GM12873 (cell line): ENCODE data around the gene PHF24.

ENCODE experiments used
- CTCF ChIP-seq: IDR thresholded peaks from 2 replicates; pipeline ENCODE4 v1.5.1; 2012; ENCODE audit warnings: low read depth, mild to moderate bottlenecking, moderate library complexity, low read length, control low read depth; ENCODE audit not compliant: insufficient read depth; ENCODE audit errors: missing control alignments

The PHF24 gene

GRCh38 chr9:34957492-34958410, at the start of gene PHF24:
PHF24 (plus strand) TSS chr9:34958285; CDS start chr9:34971299, 13,014 bp downstream.
- TF ChIP-seq CTCF, result no peak

- no peak for TF ChIP-seq CTCF
These were observed 31.0 kb upstream of the PHF24 start for GRCh38 chr9:34927061-34927460.

GRCh38 chr9:34928921-34929320, 29.2 kb upstream of the PHF24 start:
- TF ChIP-seq CTCF, result no peak

DNA sequence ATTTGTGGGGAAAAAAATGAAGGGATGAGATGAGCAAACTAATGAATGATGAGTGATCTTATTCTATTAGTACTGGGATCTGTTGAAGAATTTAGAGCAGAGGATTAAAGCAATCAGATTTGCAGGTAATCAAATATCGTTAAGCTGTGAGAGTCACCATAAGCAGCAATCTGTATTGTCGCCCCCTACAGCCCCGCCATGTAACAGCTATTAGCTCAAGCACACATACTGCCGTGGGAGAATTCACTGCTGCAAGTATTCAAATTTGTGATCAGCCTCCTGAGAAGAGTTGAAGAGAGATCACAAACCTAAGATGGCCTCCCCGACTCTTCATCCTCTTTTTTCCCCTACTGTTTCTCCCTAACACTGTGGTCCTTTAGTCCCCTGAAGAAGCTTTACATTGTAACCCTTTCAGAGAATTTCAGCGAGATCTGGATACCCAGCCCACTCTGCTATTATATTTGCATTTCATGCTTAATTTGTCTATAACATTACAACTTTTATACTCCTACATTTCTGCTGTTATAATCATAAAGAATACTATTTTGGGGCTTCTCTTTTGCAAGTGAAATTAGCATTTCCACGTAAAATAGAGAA, 28.5 kb upstream of the PHF24 start:
- peak; percentile 83 for TF ChIP-seq CTCF

GRCh38 chr9:34948451-34948850, 9.6 kb upstream of the PHF24 start:
- TF ChIP-seq CTCF, result no peak

- no peak for TF ChIP-seq CTCF
These were observed 3.9 kb upstream of the PHF24 start for GRCh38 chr9:34954225-34954624.

- TF ChIP-seq CTCF, result no peak
These were observed 1.4 kb upstream of the PHF24 start for GRCh38 chr9:34956648-34957047.
